GM19468 (cell line): ENCODE data around the gene CYP27A1.

ENCODE experiments used
- ATAC-seq: cut with Tn5 transposase; IDR thresholded peaks from one replicate; pipeline ENCODE4 v1.9.1; 2021; ENCODE audit warnings: mild to moderate bottlenecking, moderate library complexity, moderate number of reproducible peaks; ENCODE audit not compliant: unreplicated experiment; ENCODE audit errors: extremely low read depth

CYP27A1 gene

GRCh38 chr2:218856167-218856895 is 74.4 kb downstream of the CYP27A1 start:
- no peak for ATAC-seq

GRCh38 chr2:218856896-218857243 is 74.9 kb downstream of the CYP27A1 start:
- no peak for ATAC-seq

GRCh38 chr2:218857371-218858137 is 75.6 kb downstream of the CYP27A1 start:
- ATAC-seq, result no peak

- no peak for ATAC-seq
Measured at GRCh38 chr2:218858138-218858445, 76.1 kb downstream of the CYP27A1 start.

- no peak for ATAC-seq
Measured at GRCh38 chr2:218858671-218859555, 77.0 kb downstream of the CYP27A1 start.

- no peak for ATAC-seq
Measured at GRCh38 chr2:218859556-218859987, 77.6 kb downstream of the CYP27A1 start, which contains the start of gene WNT6. Gene WNT6, plus strand, starts transcription at chr2:218859805. Its CDS starts 233 bp downstream, at chr2:218860038.

- no peak for ATAC-seq
Measured at GRCh38 chr2:218859988-218860831, 78.3 kb downstream of the CYP27A1 start.

- no peak for ATAC-seq
Measured at GRCh38 chr2:218860950-218861381, 79.0 kb downstream of the CYP27A1 start.

GRCh38 chr2:218861645-218862318 is 79.8 kb downstream of the CYP27A1 start:
- ATAC-seq, result no peak

- ATAC-seq, result no peak
Measured at GRCh38 chr2:218863021-218863520, 81.1 kb downstream of the CYP27A1 start.
